ENCODE measurements around the gene NELL1. TPM values are rescaled to one million over a fixed set of nuclear protein-coding genes. Genes with fewer than 3 reads are reported as not detected.

Gene NELL1
- total RNA-seq, 1 donor from 2014 or later = not detected

GRCh38 chr11:21225860-21226259 is 556.5 kb downstream of the NELL1 start:
- no peak for DNase-seq (ENCODE audit: extremely low spot score, unreplicated experiment)
- TF ChIP-seq CTCF (IDR thresholded peaks at IDR 0.05) = no peak
- H3K27ac Mint-ChIP-seq (ENCODE audit: unreplicated experiment) = no peak overlapping the region
- peaks cover 12% of the 10 kb centered on the region for H3K9me3 Mint-ChIP-seq (ENCODE audit: unreplicated experiment)
- H3K4me1 Mint-ChIP-seq (ENCODE audit: unreplicated experiment) = no peaks in the 10 kb centered on the region
- H3K36me3 Mint-ChIP-seq (ENCODE audit: unreplicated experiment) = no peaks in the 10 kb centered on the region
- H3K27me3 Mint-ChIP-seq (ENCODE audit: unreplicated experiment) = no peaks in the 10 kb centered on the region
- H3K4me3 Mint-ChIP-seq (ENCODE audit: unreplicated experiment) = no peak overlapping the region

GRCh38 chr11:21229224-21229623 is 559.8 kb downstream of the NELL1 start:
- no peak for TF ChIP-seq CTCF (IDR thresholded peaks at IDR 0.05)
- H3K27ac Mint-ChIP-seq (ENCODE audit: unreplicated experiment) = no peak overlapping the region
- H3K4me1 Mint-ChIP-seq (ENCODE audit: unreplicated experiment) = no peaks in the 10 kb centered on the region
- H3K36me3 Mint-ChIP-seq (ENCODE audit: unreplicated experiment) = no peaks in the 10 kb centered on the region
- no peak for DNase-seq (ENCODE audit: extremely low spot score, unreplicated experiment)
- no peaks in the 10 kb centered on the region for H3K27me3 Mint-ChIP-seq (ENCODE audit: unreplicated experiment)
- peaks cover 10% of the 10 kb centered on the region for H3K9me3 Mint-ChIP-seq (ENCODE audit: unreplicated experiment)
- H3K4me3 Mint-ChIP-seq (ENCODE audit: unreplicated experiment) = no peak overlapping the region

- Mint-ChIP-seq H3K4me3 (ENCODE audit: unreplicated experiment) (no peak overlapping the region), H3K9me3 (ENCODE audit: unreplicated experiment) (no peaks in the 10 kb centered on the region), H3K27me3 (ENCODE audit: unreplicated experiment) (no peaks in the 10 kb centered on the region), H3K4me1 (ENCODE audit: unreplicated experiment) (no peaks in the 10 kb centered on the region), H3K27ac (ENCODE audit: unreplicated experiment) (no peak overlapping the region), H3K36me3 (ENCODE audit: unreplicated experiment) (no peaks in the 10 kb centered on the region)
- TF ChIP-seq CTCF (IDR thresholded peaks at IDR 0.05) = no peak
- DNase-seq (ENCODE audit: extremely low spot score, unreplicated experiment) = no peak
Measured at GRCh38 chr11:21250196-21250595, 580.8 kb downstream of the NELL1 start.

GRCh38 chr11:21254055-21254454 is 584.7 kb downstream of the NELL1 start:
- Mint-ChIP-seq H3K4me3 (ENCODE audit: unreplicated experiment) (no peak overlapping the region), H3K27me3 (ENCODE audit: unreplicated experiment) (no peaks in the 10 kb centered on the region), H3K36me3 (ENCODE audit: unreplicated experiment) (no peaks in the 10 kb centered on the region), H3K4me1 (ENCODE audit: unreplicated experiment) (no peaks in the 10 kb centered on the region), H3K9me3 (ENCODE audit: unreplicated experiment) (peaks cover 10% of the 10 kb centered on the region), H3K27ac (ENCODE audit: unreplicated experiment) (no peak overlapping the region)
- DNase-seq (ENCODE audit: extremely low spot score, unreplicated experiment) = no peak
- TF ChIP-seq CTCF (IDR thresholded peaks at IDR 0.05) = no peak

- H3K27me3 Mint-ChIP-seq (ENCODE audit: unreplicated experiment) = no peaks in the 10 kb centered on the region
- no peaks in the 10 kb centered on the region for H3K36me3 Mint-ChIP-seq (ENCODE audit: unreplicated experiment)
- H3K9me3 Mint-ChIP-seq (ENCODE audit: unreplicated experiment) = peaks cover 10% of the 10 kb centered on the region
- TF ChIP-seq CTCF (IDR thresholded peaks at IDR 0.05) = no peak
- DNase-seq (ENCODE audit: extremely low spot score, unreplicated experiment) = no peak
- no peak overlapping the region for H3K27ac Mint-ChIP-seq (ENCODE audit: unreplicated experiment)
- H3K4me3 Mint-ChIP-seq (ENCODE audit: unreplicated experiment) = no peak overlapping the region
- H3K4me1 Mint-ChIP-seq (ENCODE audit: unreplicated experiment) = no peaks in the 10 kb centered on the region
Measured at GRCh38 chr11:21254790-21255189, 585.4 kb downstream of the NELL1 start.

All from osteocyte (in vitro differentiated cells).